ENCODE data around the gene SERPINA4. TPM values are rescaled to one million over a fixed set of nuclear protein-coding genes. Genes with fewer than 3 reads are reported as not detected.

Gene SERPINA4
- total RNA-seq, 1 experiment from 2014 or later: 0.17 TPM

- no peak overlapping the region for H2AFZ ChIP-seq (ENCODE audit: low read depth, low read length, poor library complexity, severe bottlenecking)
- RAD21 ChIA-PET (ENCODE audit: low non-redundant PET in 1 of 2, low total read pairs in 2 of 2, uncharacterized antibody in 2 of 2, unreplicated experiment in 2 of 2): no interaction called here
- H3K27me3 ChIP-seq (ENCODE audit: insufficient read depth, low read length): no peaks in the 10 kb centered on the region
- DNase-seq (ENCODE audit: low read depth, low spot score): no peak
- H3K4me3 ChIP-seq (replicated peaks in 1 of 2; ENCODE audit: low read depth in 1 of 2, low read length in 2 of 2): no peak overlapping the region
- no TSS peak for BruUV-seq (replicated peaks)
- no peak overlapping the region for H3K4me2 ChIP-seq (ENCODE audit: low read length)
- H4K20me1 ChIP-seq (ENCODE audit: insufficient read depth): no peaks in the 10 kb centered on the region
- H3K9me3 ChIP-seq (ENCODE audit: control insufficient read depth in 1 of 2, insufficient read depth in 1 of 2, low read depth in 1 of 2, low read length in 2 of 2): no peaks in the 10 kb centered on the region
- no peak for ATAC-seq
- intact Hi-C loops (cut with micrococcal nuclease): no loop called here
- CTCF ChIA-PET: no interaction called here
- no peaks in the 10 kb centered on the region for H3K9me2 ChIP-seq (ENCODE audit: insufficient read depth)
- H3K9ac ChIP-seq (ENCODE audit: low read length): no peak overlapping the region
- H3K4me1 ChIP-seq (ENCODE audit: control insufficient read depth in 1 of 2, insufficient read depth in 2 of 2, low read length in 2 of 2): no peaks in the 10 kb centered on the region
- H3K36me3 ChIP-seq (ENCODE audit: control insufficient read depth in 1 of 2, insufficient read depth in 2 of 2, low read length in 2 of 2): no peaks in the 10 kb centered on the region
- H3K27ac ChIP-seq (ENCODE audit: low read depth, low read length): no peak overlapping the region
- no peaks in the 10 kb centered on the region for H3K79me2 ChIP-seq (ENCODE audit: insufficient read depth, low read length)
- POLR2A ChIA-PET: no interaction called here
- TF ChIP-seq RAD21 (IDR thresholded peaks at IDR 0.05; ENCODE audit: low read depth): no peak
- TF ChIP-seq ELF1 (IDR thresholded peaks at IDR 0.05; ENCODE audit: borderline replicate concordance, low read depth): no peak
- no peak for TF ChIP-seq SP1 (IDR thresholded peaks at IDR 0.05; ENCODE audit: low read depth)
- no peak for TF ChIP-seq JUND (IDR thresholded peaks at IDR 0.05)
- TF ChIP-seq CEBPB (IDR thresholded peaks at IDR 0.05; ENCODE audit: low read depth): no peak
- no peak for TF ChIP-seq MAX (IDR thresholded peaks at IDR 0.05)
- no peak for TF ChIP-seq EZH2 (IDR thresholded peaks at IDR 0.05)
- no peak for TF ChIP-seq ATF3 (IDR thresholded peaks at IDR 0.05)
- no peak for TF ChIP-seq CTCF (IDR thresholded peaks at IDR 0.05 in 2 of 3, conservative IDR thresholded peaks at IDR 0.05 in 1 of 3; ENCODE audit: borderline replicate concordance in 1 of 3, insufficient read depth in 1 of 3, low read depth in 2 of 3, low read length in 2 of 3)
- no peak for TF ChIP-seq CBX3 (IDR thresholded peaks at IDR 0.05; ENCODE audit: low read depth)
- TF ChIP-seq ZBTB33 (IDR thresholded peaks at IDR 0.05; ENCODE audit: extremely low read depth, insufficient replicate concordance, low read length): no peak
- no peak for TF ChIP-seq ZNF274 (IDR thresholded peaks at IDR 0.05; ENCODE audit: low read depth, low read length)
- TF ChIP-seq EZH2phosphoT487 (IDR thresholded peaks at IDR 0.05; ENCODE audit: borderline replicate concordance): no peak
- no peak for TF ChIP-seq POLR2A (IDR thresholded peaks at IDR 0.05; ENCODE audit: borderline replicate concordance, extremely low read depth, insufficient read depth, insufficient read length)
- no peak for TF ChIP-seq SRF (IDR thresholded peaks at IDR 0.05; ENCODE audit: low read depth)
- no peak for TF ChIP-seq POLR2AphosphoS5 (IDR thresholded peaks at IDR 0.05; ENCODE audit: low read depth, low read length)
Observed at GRCh38 chr14:94591871-94592270, 30.6 kb downstream of the SERPINA4 start.

Measured in HCT116 (cell line).